Endothelial cell of umbilical vein (primary cell): Measurements from ENCODE around the gene AKT2. TPM values are rescaled to one million over a fixed set of nuclear protein-coding genes. Genes with fewer than 3 reads are reported as not detected.

Source experiments
- BruUV-seq: library from RNA; stranded (reverse); fragments of 400-500 nt; replicated peaks from 2 replicates; lab custom pipeline; 2021; lab: Mats Ljungman, UMichigan
- CTCF ChIA-PET: fragments of 300-600, 350-600 bp; sonication (Branson Sonifier 250); formaldehyde crosslinking; loops from one replicate; lab custom pipeline; 2021; ENCODE audit warnings: antibody characterized with exemption, inconsistent platforms; lab: Charles Lee
- POLR2A ChIA-PET: fragments of 300-600, 350-600 bp; sonication (Branson Sonifier 250); formaldehyde crosslinking; loops from one replicate; lab custom pipeline; 2021; ENCODE audit warnings: antibody characterized with exemption, inconsistent platforms; lab: Charles Lee
- DNase-seq: peaks from one replicate; pipeline ENCODE4 v3.0.0-alpha.2; 2011; ENCODE audit warnings: low read depth, low spot score
- FAIRE-seq: peaks from 2 replicates; lab custom pipeline; 2011; peaks lifted over from hg19 to GRCh38; lab: Jason Lieb, UNC
- H2AFZ ChIP-seq: 2 replicates; pipeline ENCODE4 v1.6.0; 2012; ENCODE audit warnings: low read depth, low read length, control low read depth, inconsistent platforms
- H3K27ac ChIP-seq: 2 replicates; pipeline ENCODE4 v1.5.1; 2011; ENCODE audit warnings: low read depth, mild to moderate bottlenecking, control low read depth, low read length, moderate library complexity; ENCODE audit not compliant: insufficient read depth
- H3K27me3 ChIP-seq, 2 experiments: 2 replicates each; pipeline versions ENCODE4 v1.6.0 to v1.6.1; 2011; ENCODE audit warnings: low read length in 2 of 2, mixed read lengths in 1 of 2; ENCODE audit not compliant: control insufficient read depth in 2 of 2, insufficient read depth in 2 of 2
- H3K36me3 ChIP-seq, 2 experiments: 2 replicates in 1 of 2; 3 replicates in 1 of 2; pipeline ENCODE4 v1.5.1; 2011; ENCODE audit warnings: low read length in 2 of 2, mild to moderate bottlenecking in 1 of 2, moderate library complexity in 1 of 2; ENCODE audit not compliant: control insufficient read depth in 2 of 2, insufficient read depth in 2 of 2; ENCODE audit errors: extremely low read depth in 1 of 2
- H3K4me1 ChIP-seq: 3 replicates; pipeline ENCODE4 v1.5.1; 2011; ENCODE audit warnings: mild to moderate bottlenecking, low read length; ENCODE audit not compliant: control insufficient read depth, insufficient read depth; ENCODE audit errors: extremely low read depth
- H3K4me2 ChIP-seq: 2 replicates; pipeline ENCODE4 v1.6.1; 2011; ENCODE audit warnings: low read length, control low read depth, mixed read lengths; ENCODE audit not compliant: insufficient read depth
- H3K4me3 ChIP-seq, 3 experiments: fragments of 200-600 bp in 1 of 3; sonication (generic), shearing (Covaris generic) in 1 of 3; replicated peaks in 1 of 3; 2 replicates each; pipeline ENCODE4 v1.5.1; 2011 to 2016; ENCODE audit warnings: control low read depth in 3 of 3, low read length in 3 of 3, mild to moderate bottlenecking in 2 of 3, inconsistent platforms in 1 of 3, low read depth in 1 of 3, moderate library complexity in 1 of 3; ENCODE audit not compliant: insufficient read depth in 1 of 3
- H3K79me2 ChIP-seq: 2 replicates; pipeline ENCODE4 v1.6.0; 2012; ENCODE audit warnings: low read length, inconsistent platforms; ENCODE audit not compliant: control insufficient read depth, insufficient read depth
- H3K9ac ChIP-seq: replicated peaks from 2 replicates; pipeline ENCODE3; 2011; ENCODE audit warnings: low read length, control low read depth; ENCODE audit not compliant: insufficient read depth; ENCODE audit errors: extremely low read depth
- H3K9me1 ChIP-seq: replicated peaks from 3 replicates; pipeline ENCODE4 v1.6.0; 2011; ENCODE audit warnings: mild to moderate bottlenecking, low read length; ENCODE audit not compliant: control insufficient read depth, insufficient read depth; ENCODE audit errors: extremely low read depth
- H3K9me3 ChIP-seq: replicated peaks from 2 replicates; pipeline ENCODE4 v1.5.1; 2012; ENCODE audit warnings: low read length, inconsistent platforms; ENCODE audit not compliant: control insufficient read depth, insufficient read depth
- H4K20me1 ChIP-seq: replicated peaks from 2 replicates; pipeline ENCODE3; 2011; ENCODE audit warnings: mild to moderate bottlenecking, low read length; ENCODE audit not compliant: control insufficient read depth, insufficient read depth; ENCODE audit errors: extremely low read depth
- EZH2 ChIP-seq: IDR thresholded peaks from 2 replicates; pipeline ENCODE4 v1.6.1; 2012; ENCODE audit warnings: borderline replicate concordance, low read depth, mild to moderate bottlenecking, moderate library complexity, low read length, inconsistent platforms; ENCODE audit not compliant: severe bottlenecking
- FOS ChIP-seq: IDR thresholded peaks from 2 replicates; pipeline ENCODE4 v1.6.1; 2011; ENCODE audit warnings: mild to moderate bottlenecking, low read length, moderate library complexity, borderline replicate concordance; ENCODE audit not compliant: insufficient read depth
- GATA2 ChIP-seq: IDR thresholded peaks from 2 replicates; pipeline ENCODE4 v1.7.0; 2011; ENCODE audit warnings: low read depth, mild to moderate bottlenecking, moderate library complexity, mixed read lengths, low read length; ENCODE audit not compliant: insufficient read length, insufficient read depth
- JUN ChIP-seq: IDR thresholded peaks from 2 replicates; pipeline ENCODE4 v1.6.1; 2011; ENCODE audit warnings: borderline replicate concordance, low read depth; ENCODE audit not compliant: insufficient read length, insufficient read depth
- MAX ChIP-seq: IDR thresholded peaks from 2 replicates; pipeline ENCODE4 v1.6.1; 2011; ENCODE audit not compliant: insufficient read depth, insufficient read length
- MYC ChIP-seq: IDR thresholded peaks from one replicate; pipeline ENCODE4 v1.6.1; 2011; ENCODE audit warnings: mild to moderate bottlenecking, low read depth, low read length
- POLR2A ChIP-seq: IDR thresholded peaks from 2 replicates; pipeline ENCODE4 v1.6.1; 2012; ENCODE audit warnings: low read depth, mild to moderate bottlenecking, control low read depth, low read length
- POLR2AphosphoS5 ChIP-seq: IDR thresholded peaks from 2 replicates; pipeline ENCODE4 v1.6.1; 2012; ENCODE audit warnings: low read depth, mild to moderate bottlenecking, control low read depth, low read length, moderate library complexity; ENCODE audit not compliant: insufficient read depth
- dilution Hi-C: fragments of 300-500 bp; cut with MboI; formaldehyde crosslinking; loops from one replicate; pipeline ENCODE4 v1.15.0; 2019; ENCODE audit warnings: low sequenced_read_pairs; ENCODE audit not compliant: extremely low pct_ligation_motif_present
- intact Hi-C: fragments of 100-400 bp; cut with micrococcal nuclease; formaldehyde crosslinking; loops from one replicate; pipeline ENCODE4 v1.10.0; 2022
- polyA plus RNA-seq, 4 experiments: library from polyadenylated mRNA; depleted of rRNA in 3 of 4; stranded (reverse) in 3 of 4; unstranded in 1 of 4; fragments of >200 nt; gene quantifications; 2 replicates each; pipeline versions ENCODE4 v1.2.1 to v1.2.3, GENCODE V29; 2011 to 2012; ENCODE audit warnings: missing spikeins in 1 of 4
- total RNA-seq: library from RNA; stranded (reverse); gene quantifications from 2 replicates; pipeline ENCODE4 v1.2.3, GENCODE V29; 2021
- TF ChIP-seq, protein P1 (sequence below), 2 donors: IDR thresholded peaks; 1 replicate in 1 of 2; 2 replicates in 1 of 2; pipeline ENCODE4 v1.5.1; 2011; ENCODE audit warnings: low read length in 2 of 2, mild to moderate bottlenecking in 2 of 2, moderate library complexity in 2 of 2, control low read depth in 1 of 2, inconsistent platforms in 1 of 2, low read depth in 1 of 2; ENCODE audit not compliant: insufficient read depth in 1 of 2; ENCODE audit errors: extremely low read depth in 1 of 2

Gene AKT2
- total and polyA plus RNA-seq, 2 donors (not counting 3 experiments of a cell fraction or from before 2014, with no cell fraction given) = 65.2 to 69.8 TPM

GRCh38 chr19:40242480-40242879 lies 42.7 kb downstream of the AKT2 start:
- TF ChIP-seq MYC (no peak), POLR2A (no peak), POLR2AphosphoS5 (no peak), JUN (no peak), MAX (no peak), FOS (no peak), EZH2 (no peak), GATA2 (no peak)
- TF ChIP-seq, protein P1, sequence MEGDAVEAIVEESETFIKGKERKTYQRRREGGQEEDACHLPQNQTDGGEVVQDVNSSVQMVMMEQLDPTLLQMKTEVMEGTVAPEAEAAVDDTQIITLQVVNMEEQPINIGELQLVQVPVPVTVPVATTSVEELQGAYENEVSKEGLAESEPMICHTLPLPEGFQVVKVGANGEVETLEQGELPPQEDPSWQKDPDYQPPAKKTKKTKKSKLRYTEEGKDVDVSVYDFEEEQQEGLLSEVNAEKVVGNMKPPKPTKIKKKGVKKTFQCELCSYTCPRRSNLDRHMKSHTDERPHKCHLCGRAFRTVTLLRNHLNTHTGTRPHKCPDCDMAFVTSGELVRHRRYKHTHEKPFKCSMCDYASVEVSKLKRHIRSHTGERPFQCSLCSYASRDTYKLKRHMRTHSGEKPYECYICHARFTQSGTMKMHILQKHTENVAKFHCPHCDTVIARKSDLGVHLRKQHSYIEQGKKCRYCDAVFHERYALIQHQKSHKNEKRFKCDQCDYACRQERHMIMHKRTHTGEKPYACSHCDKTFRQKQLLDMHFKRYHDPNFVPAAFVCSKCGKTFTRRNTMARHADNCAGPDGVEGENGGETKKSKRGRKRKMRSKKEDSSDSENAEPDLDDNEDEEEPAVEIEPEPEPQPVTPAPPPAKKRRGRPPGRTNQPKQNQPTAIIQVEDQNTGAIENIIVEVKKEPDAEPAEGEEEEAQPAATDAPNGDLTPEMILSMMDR (IDR thresholded peaks at IDR 0.05; ENCODE audit: extremely low read depth in 1 of 2, insufficient read depth in 1 of 2, low read depth in 1 of 2, low read length in 2 of 2) = no peak
- Histone ChIP-seq H4K20me1 (no peaks in the 10 kb centered on the region), H3K9ac (no peak overlapping the region), H3K4me1 (peaks cover 16% of the 10 kb centered on the region), H3K4me3 (no peak overlapping the region), H3K9me3 (no peaks in the 10 kb centered on the region), H3K27ac (peak overlapping the region; percentile 60), H3K9me1 (no peaks in the 10 kb centered on the region), H3K27me3 (no peaks in the 10 kb centered on the region), H2AFZ (no peak overlapping the region), H3K36me3 (peaks cover 4 to 20% of the 10 kb centered on the region in 2 experiments), H3K4me2 (peak overlapping the region; percentile 43), H3K79me2 (peaks cover 4% of the 10 kb centered on the region)
- intact Hi-C loops (loop anchor here (2.0 kb wide), 1 partner anchor 42 kb away; the partner anchor contains the start of gene AKT2), dilution Hi-C loops (no loop called here)
- DNase-seq (no peak), FAIRE-seq (no peak)
- BruUV-seq = no TSS peak
- ChIA-PET CTCF (no interaction called here), POLR2A (no interaction called here)
